ENCODE measurements around the gene MINDY4.

The MINDY4 gene

GRCh38 chr7:30912986-30913811 is 142.0 kb downstream of the MINDY4 start:
- Mint-ChIP-seq H3K36me3 (ENCODE audit: insufficient read depth) (no peaks in the 10 kb centered on the region), H3K27ac (ENCODE audit: low read depth) (no peak overlapping the region), H3K27me3 (no peaks in the 10 kb centered on the region), H3K9me3 (no peaks in the 10 kb centered on the region), H3K4me3 (no peak overlapping the region), H3K4me1 (no peaks in the 10 kb centered on the region)
- ATAC-seq (replicated peaks; ENCODE audit: extremely low read depth, poor library complexity, severe bottlenecking) (no peak), DNase-seq (ENCODE audit: low spot score in 2 of 2) (no peak)

DNA sequence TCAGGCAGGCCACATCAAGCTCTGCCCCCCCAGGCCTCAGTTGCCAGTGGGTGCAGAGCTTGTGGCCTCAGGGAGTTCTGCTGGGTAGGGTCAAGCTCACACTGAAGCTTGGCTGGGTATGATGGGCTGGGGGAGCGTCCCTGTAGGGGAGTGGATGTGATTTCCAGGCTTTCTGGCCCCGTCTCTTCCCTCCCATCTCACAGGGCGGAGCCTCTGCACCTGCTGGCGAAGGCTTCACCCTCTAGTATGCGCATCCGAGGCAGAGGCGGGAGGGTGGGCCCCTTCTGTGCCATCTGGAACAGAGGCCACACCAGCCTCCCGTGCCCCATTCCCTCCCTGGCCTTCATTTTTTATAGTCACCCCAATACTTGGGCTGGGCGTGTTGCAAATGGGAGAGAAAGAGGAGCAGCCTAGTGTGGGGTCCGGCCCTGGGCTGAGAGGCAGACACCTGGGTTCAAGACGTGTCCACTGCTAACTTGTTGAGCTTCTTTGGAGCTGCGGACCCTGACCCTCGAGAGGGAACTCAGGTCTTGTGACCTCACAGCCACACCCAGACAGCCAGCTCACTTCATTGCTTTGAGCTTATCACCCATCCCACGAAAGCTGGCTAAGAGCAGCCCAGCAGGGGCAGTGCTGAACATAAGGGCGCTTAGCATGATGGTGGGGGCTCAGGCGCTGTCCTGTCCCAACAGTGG is 142.8 kb downstream of the MINDY4 start:
- ATAC-seq (replicated peaks; ENCODE audit: extremely low read depth, poor library complexity, severe bottlenecking): no peak
- Mint-ChIP-seq H3K4me3 (no peak overlapping the region), H3K4me1 (no peaks in the 10 kb centered on the region), H3K9me3 (no peaks in the 10 kb centered on the region), H3K36me3 (ENCODE audit: insufficient read depth) (no peaks in the 10 kb centered on the region), H3K27me3 (no peaks in the 10 kb centered on the region), H3K27ac (ENCODE audit: low read depth) (no peak overlapping the region)
- no peak for DNase-seq (ENCODE audit: low spot score in 2 of 2)

DNA sequence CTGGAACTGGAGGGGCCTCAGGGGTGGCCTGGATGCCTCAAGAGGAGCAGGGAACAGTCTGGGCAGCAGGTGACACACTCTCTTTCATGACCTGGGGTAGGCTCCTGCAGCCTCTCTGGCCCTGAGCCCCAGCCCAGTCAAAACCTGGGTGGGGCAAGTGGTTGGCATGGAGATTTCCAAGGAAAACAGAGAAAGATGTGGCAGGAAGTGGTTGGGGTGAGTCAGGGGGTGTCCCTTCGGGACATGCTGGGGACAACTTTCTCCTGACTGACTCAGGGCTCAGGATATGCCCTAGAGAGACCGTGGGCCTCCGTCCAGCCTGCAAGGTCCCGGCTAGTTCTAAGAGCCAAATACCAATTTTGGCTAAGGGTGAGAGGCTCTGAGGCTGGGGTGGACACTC is 143.4 kb downstream of the MINDY4 start:
- ATAC-seq (replicated peaks; ENCODE audit: extremely low read depth, poor library complexity, severe bottlenecking) (no peak), DNase-seq (ENCODE audit: low spot score in 2 of 2) (no peak)
- H3K27ac Mint-ChIP-seq (ENCODE audit: low read depth): no peak overlapping the region
- H3K27me3 Mint-ChIP-seq: no peaks in the 10 kb centered on the region
- H3K36me3 Mint-ChIP-seq (ENCODE audit: insufficient read depth): no peaks in the 10 kb centered on the region
- H3K9me3 Mint-ChIP-seq: no peaks in the 10 kb centered on the region
- no peak overlapping the region for H3K4me3 Mint-ChIP-seq
- H3K4me1 Mint-ChIP-seq: no peaks in the 10 kb centered on the region

- no peaks in the 10 kb centered on the region for H3K4me1 Mint-ChIP-seq
- H3K27ac Mint-ChIP-seq (ENCODE audit: low read depth): no peak overlapping the region
- DNase-seq (ENCODE audit: low spot score in 2 of 2): no peak
- H3K4me3 Mint-ChIP-seq: no peak overlapping the region
- H3K36me3 Mint-ChIP-seq (ENCODE audit: insufficient read depth): no peaks in the 10 kb centered on the region
- no peaks in the 10 kb centered on the region for H3K27me3 Mint-ChIP-seq
- no peak for ATAC-seq (replicated peaks; ENCODE audit: extremely low read depth, poor library complexity, severe bottlenecking)
- H3K9me3 Mint-ChIP-seq: no peaks in the 10 kb centered on the region
Measured at GRCh38 chr7:30915005-30915601, 143.9 kb downstream of the MINDY4 start.

- Mint-ChIP-seq H3K9me3 (no peaks in the 10 kb centered on the region), H3K27ac (ENCODE audit: low read depth) (no peak overlapping the region), H3K4me3 (no peak overlapping the region), H3K36me3 (ENCODE audit: insufficient read depth) (no peaks in the 10 kb centered on the region), H3K27me3 (no peaks in the 10 kb centered on the region), H3K4me1 (no peaks in the 10 kb centered on the region)
- no peak for ATAC-seq (replicated peaks; ENCODE audit: extremely low read depth, poor library complexity, severe bottlenecking)
- no peak for DNase-seq (ENCODE audit: low spot score in 2 of 2)
Measured at GRCh38 chr7:30915751-30916150, 144.5 kb downstream of the MINDY4 start.

DNA sequence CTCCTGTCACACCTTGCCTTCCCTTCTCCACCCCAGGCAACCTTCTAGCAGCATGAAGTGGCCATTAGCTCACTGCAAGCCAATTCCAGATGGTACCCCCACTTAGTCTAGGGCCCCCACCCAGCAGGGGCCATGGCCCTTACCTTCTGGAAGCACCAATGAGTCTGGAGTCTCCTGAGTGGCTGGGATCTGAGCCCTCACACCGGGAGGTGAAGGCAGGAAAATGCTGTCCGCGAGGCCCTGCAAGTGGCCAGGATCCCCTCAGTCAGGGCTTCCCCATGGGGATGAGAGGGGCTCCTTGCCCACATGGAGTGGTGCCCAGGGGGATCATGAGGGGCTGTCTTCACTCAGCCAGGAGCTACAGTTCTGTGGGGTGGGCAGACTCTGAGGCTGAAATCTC is 145.0 kb downstream of the MINDY4 start:
- Mint-ChIP-seq H3K36me3 (ENCODE audit: insufficient read depth) (no peaks in the 10 kb centered on the region), H3K27me3 (no peaks in the 10 kb centered on the region), H3K9me3 (no peaks in the 10 kb centered on the region), H3K4me3 (no peak overlapping the region), H3K4me1 (no peaks in the 10 kb centered on the region), H3K27ac (ENCODE audit: low read depth) (no peak overlapping the region)
- DNase-seq (ENCODE audit: low spot score in 2 of 2) (no peak), ATAC-seq (replicated peaks; ENCODE audit: extremely low read depth, poor library complexity, severe bottlenecking) (no peak)

GRCh38 chr7:30916767-30917166 is 145.6 kb downstream of the MINDY4 start:
- Mint-ChIP-seq H3K4me1 (no peaks in the 10 kb centered on the region), H3K27me3 (no peaks in the 10 kb centered on the region), H3K4me3 (no peak overlapping the region), H3K9me3 (no peaks in the 10 kb centered on the region), H3K36me3 (ENCODE audit: insufficient read depth) (no peaks in the 10 kb centered on the region), H3K27ac (ENCODE audit: low read depth) (no peak overlapping the region)
- no peak for ATAC-seq (replicated peaks; ENCODE audit: extremely low read depth, poor library complexity, severe bottlenecking)
- DNase-seq (ENCODE audit: low spot score in 2 of 2): no peak

GRCh38 chr7:30917216-30917893 is 146.1 kb downstream of the MINDY4 start:
- ATAC-seq (replicated peaks; ENCODE audit: extremely low read depth, poor library complexity, severe bottlenecking) (no peak), DNase-seq (ENCODE audit: low spot score in 2 of 2) (no peak)
- Mint-ChIP-seq H3K4me1 (no peaks in the 10 kb centered on the region), H3K4me3 (no peak overlapping the region), H3K27ac (ENCODE audit: low read depth) (no peak overlapping the region), H3K27me3 (no peaks in the 10 kb centered on the region), H3K9me3 (no peaks in the 10 kb centered on the region), H3K36me3 (ENCODE audit: insufficient read depth) (no peaks in the 10 kb centered on the region)

GRCh38 chr7:30918676-30919075 is 147.5 kb downstream of the MINDY4 start:
- ATAC-seq (replicated peaks; ENCODE audit: extremely low read depth, poor library complexity, severe bottlenecking): no peak
- DNase-seq (ENCODE audit: low spot score in 2 of 2): no peak

DNA sequence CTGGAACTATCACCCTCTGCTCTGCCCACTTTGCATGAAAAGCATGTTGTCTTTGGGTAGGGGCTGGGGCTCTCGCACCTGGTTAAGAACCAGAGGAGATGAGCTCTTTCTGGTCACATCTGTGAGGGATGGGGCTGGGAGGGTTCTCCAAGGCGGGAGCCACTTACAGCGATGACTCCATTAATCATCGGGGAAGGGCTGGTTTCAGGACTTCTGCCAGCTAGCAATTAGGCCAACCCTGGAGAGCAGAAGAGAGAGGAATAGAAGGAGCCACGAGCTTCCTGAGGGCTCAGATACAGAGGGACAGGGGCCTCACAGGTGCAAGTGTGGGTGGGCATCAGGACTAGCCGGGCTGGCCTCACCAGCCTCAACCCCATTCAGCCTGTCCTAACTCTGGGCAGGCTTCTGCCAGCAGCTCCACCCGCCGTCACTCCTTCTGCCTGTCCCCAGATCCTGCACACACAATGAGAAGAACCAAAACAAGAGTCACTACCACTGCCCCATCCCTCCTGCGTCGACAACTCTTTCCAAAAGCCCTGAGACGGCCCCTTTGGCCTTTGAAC is 148.9 kb downstream of the MINDY4 start:
- Mint-ChIP-seq H3K4me3 (no peak overlapping the region), H3K4me1 (no peaks in the 10 kb centered on the region), H3K27me3 (no peaks in the 10 kb centered on the region), H3K9me3 (no peaks in the 10 kb centered on the region), H3K27ac (ENCODE audit: low read depth) (no peak overlapping the region), H3K36me3 (ENCODE audit: insufficient read depth) (no peaks in the 10 kb centered on the region)
- ATAC-seq (replicated peaks; ENCODE audit: extremely low read depth, poor library complexity, severe bottlenecking) (no peak), DNase-seq (ENCODE audit: low spot score in 2 of 2) (no peak)

More at GRCh38 chr7:30918676-30919075, 147.5 kb downstream of the MINDY4 start:
- Mint-ChIP-seq H3K27ac (ENCODE audit: low read depth) (no peak overlapping the region), H3K4me3 (no peak overlapping the region), H3K36me3 (ENCODE audit: insufficient read depth) (no peaks in the 10 kb centered on the region), H3K9me3 (no peaks in the 10 kb centered on the region), H3K4me1 (no peaks in the 10 kb centered on the region), H3K27me3 (no peaks in the 10 kb centered on the region)

DNA sequence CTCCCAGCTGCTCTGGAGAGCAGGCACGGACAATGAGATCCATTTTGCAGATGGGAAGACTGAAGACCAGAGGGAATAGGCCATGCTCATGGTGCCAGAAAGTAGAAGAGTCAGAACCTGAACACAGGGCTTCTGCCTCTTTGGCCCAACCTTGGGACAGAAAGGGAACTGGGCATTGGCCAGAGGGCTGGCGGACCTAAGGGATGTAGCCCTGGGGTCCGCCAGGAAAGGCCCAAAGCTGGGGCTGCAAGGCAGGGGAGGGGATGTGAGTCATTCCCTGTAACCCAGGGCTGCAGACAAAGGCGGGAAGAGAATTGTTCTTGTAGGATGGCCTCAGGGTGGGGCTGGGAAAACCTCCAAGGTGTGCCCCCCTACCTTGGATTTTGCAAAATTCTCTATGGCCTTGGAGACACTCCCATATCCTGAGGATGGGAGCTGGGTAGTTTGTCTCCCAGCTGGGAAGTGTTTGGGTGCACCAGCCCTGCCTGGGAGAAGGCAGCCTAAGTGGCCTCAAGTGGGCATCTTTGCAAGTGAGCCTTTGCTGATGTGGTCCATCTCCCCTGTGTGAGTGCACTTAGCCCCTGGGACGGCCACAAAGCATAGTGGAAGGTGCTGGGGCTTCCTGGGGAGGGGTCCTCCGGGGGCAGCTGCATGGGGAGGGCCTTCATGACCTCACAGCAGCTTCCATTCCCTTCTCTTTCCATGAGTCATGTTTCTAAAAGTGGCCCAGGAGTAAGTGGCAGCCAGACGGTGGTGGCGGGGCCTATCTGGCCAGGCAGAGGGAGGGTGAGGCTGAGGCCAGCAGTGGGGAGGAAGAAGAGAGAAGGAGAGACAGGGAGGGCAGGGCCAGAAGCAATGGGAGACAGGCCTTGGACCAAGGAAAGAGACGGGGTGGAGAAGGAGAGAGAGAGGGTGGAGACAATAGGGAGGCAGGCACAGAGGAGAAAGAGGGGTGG is 149.6 kb downstream of the MINDY4 start:
- Mint-ChIP-seq H3K4me1 (no peaks in the 10 kb centered on the region), H3K27ac (ENCODE audit: low read depth) (no peak overlapping the region), H3K27me3 (no peaks in the 10 kb centered on the region), H3K36me3 (ENCODE audit: insufficient read depth) (no peaks in the 10 kb centered on the region), H3K4me3 (no peak overlapping the region), H3K9me3 (no peaks in the 10 kb centered on the region)
- ATAC-seq (replicated peaks; ENCODE audit: extremely low read depth, poor library complexity, severe bottlenecking) (no peak), DNase-seq (ENCODE audit: low spot score in 2 of 2) (no peak)
